Uterus (tissue), 4 donors: ENCODE results near the gene FYN. TPM values are rescaled to one million over a fixed set of nuclear protein-coding genes. Genes with fewer than 3 reads are reported as not detected.

Experiments
- DNase-seq, 2 donors: peaks; one replicate each; pipeline ENCODE4 v3.0.0-alpha.2; 2019 to 2020
- H3K27ac ChIP-seq, 2 donors: fragments of 200-600 bp; sonication (generic); 1 replicate in 1 of 2; 2 replicates in 1 of 2; pipeline ENCODE4 v1.5.1; 2016 to 2018
- H3K27me3 ChIP-seq, 2 donors: fragments of 200-600 bp; sonication (generic); one replicate each; pipeline ENCODE4 v1.5.1; 2018 to 2019; ENCODE audit warnings: control low read depth in 1 of 2
- H3K36me3 ChIP-seq, 2 donors: fragments of 200-600 bp; sonication (generic); one replicate each; pipeline ENCODE4 v1.5.1; 2019; ENCODE audit warnings: control low read depth in 1 of 2
- H3K4me1 ChIP-seq, 2 donors: fragments of 200-600 bp; sonication (generic); one replicate each; pipeline ENCODE4 v1.5.1; 2018 to 2019; ENCODE audit warnings: control low read depth in 1 of 2
- H3K4me3 ChIP-seq, 2 donors: fragments of 200-600 bp; sonication (generic); 1 replicate in 1 of 2; 2 replicates in 1 of 2; pipeline ENCODE4 v1.5.1; 2018 to 2019; ENCODE audit warnings: mild to moderate bottlenecking in 1 of 2
- H3K9me3 ChIP-seq, 2 donors: fragments of 200-600 bp; sonication (generic); one replicate each; pipeline ENCODE4 v1.5.1; 2019; ENCODE audit warnings: control low read depth in 1 of 2
- CTCF ChIP-seq, 4 experiments: fragments of 200-600 bp in 2 of 4; fragments of 450-650 bp in 2 of 4; sonication (generic) in 2 of 4; IDR thresholded peaks; one replicate each; pipeline ENCODE4 v1.5.1; 2016 to 2019; ENCODE audit warnings: antibody characterized with exemption in 4 of 4, mild to moderate bottlenecking in 2 of 4, moderate library complexity in 1 of 4
- POLR2A ChIP-seq, 2 donors: fragments of 450-650 bp; IDR thresholded peaks; one replicate each; pipeline ENCODE4 v1.6.1; 2016; ENCODE audit warnings: antibody characterized with exemption in 2 of 2, mild to moderate bottlenecking in 1 of 2, moderate library complexity in 1 of 2
- intact Hi-C: fragments of 100-400 bp; cut with DNase I; formaldehyde crosslinking; loops from one replicate; pipeline ENCODE4 v1.15.1; 2023; ENCODE audit warnings: low total_unique reads
- total RNA-seq, 4 donors: library from RNA; depleted of rRNA in 3 of 4; stranded (reverse); fragments of >200 nt in 3 of 4; gene quantifications; one replicate each; pipeline versions ENCODE4 v1.1.0 to v1.2.4, GENCODE V29; 2014 to 2023
- donor health status: DM: yes; HTN: yes; CAD: no.

FYN gene
- total RNA-seq, 4 donors from 2014 or later, result 50.7 to 208 (median 135) TPM

- peaks cover 0 to 3% of the 10 kb centered on the region in 2 donors for H3K4me1 ChIP-seq
- intact Hi-C loops, result no loop called here
Observed at GRCh38 chr6:111620169-111620568, 253.1 kb downstream of the FYN start.

GRCh38 chr6:111618407-111618806 is 254.8 kb downstream of the FYN start:
- H3K27me3 ChIP-seq, result no peaks in the 10 kb centered on the region
- TF ChIP-seq POLR2A (IDR thresholded peaks at IDR 0.05) (no peak), CTCF (IDR thresholded peaks at IDR 0.05) (no peak)
- no peaks in the 10 kb centered on the region for H3K4me1 ChIP-seq
- no peaks in the 10 kb centered on the region for H3K36me3 ChIP-seq
- DNase-seq, result no peak
- H3K4me3 ChIP-seq, result no peak overlapping the region
- intact Hi-C loops, result no loop called here
- no peak overlapping the region for H3K27ac ChIP-seq
- H3K9me3 ChIP-seq, result no peaks in the 10 kb centered on the region

More at GRCh38 chr6:111620169-111620568, 253.1 kb downstream of the FYN start:
- Histone ChIP-seq H3K9me3 (no peaks in the 10 kb centered on the region), H3K4me3 (no peak overlapping the region), H3K27ac (no peak overlapping the region), H3K27me3 (no peaks in the 10 kb centered on the region), H3K36me3 (no peaks in the 10 kb centered on the region)
- peak in 1 of 2 donors; percentile 27 for DNase-seq
- TF ChIP-seq CTCF (IDR thresholded peaks at IDR 0.05) (no peak), POLR2A (IDR thresholded peaks at IDR 0.05) (no peak)

- TF ChIP-seq CTCF (IDR thresholded peaks at IDR 0.05), result no peak
- no peak for TF ChIP-seq POLR2A (IDR thresholded peaks at IDR 0.05)
- intact Hi-C loops, result no loop called here
- no peak overlapping the region for H3K27ac ChIP-seq
- peak in 1 of 2 donors; percentile 4 for DNase-seq
- no peaks in the 10 kb centered on the region for H3K9me3 ChIP-seq
- H3K4me1 ChIP-seq, result no peaks in the 10 kb centered on the region
- no peaks in the 10 kb centered on the region for H3K27me3 ChIP-seq
- H3K4me3 ChIP-seq, result no peak overlapping the region
- no peaks in the 10 kb centered on the region for H3K36me3 ChIP-seq
Observed at GRCh38 chr6:111617149-111617548, 256.1 kb downstream of the FYN start.

- Histone ChIP-seq H3K4me3 (no peak overlapping the region), H3K4me1 (no peaks in the 10 kb centered on the region), H3K27ac (no peak overlapping the region), H3K27me3 (no peaks in the 10 kb centered on the region), H3K9me3 (no peaks in the 10 kb centered on the region), H3K36me3 (no peaks in the 10 kb centered on the region)
- DNase-seq, result peak in 1 of 2 donors; percentile 5
- intact Hi-C loops, result no loop called here
- TF ChIP-seq POLR2A (IDR thresholded peaks at IDR 0.05) (no peak), CTCF (IDR thresholded peaks at IDR 0.05) (no peak)
Observed at GRCh38 chr6:111615916-111616612, 257.2 kb downstream of the FYN start.

DNA sequence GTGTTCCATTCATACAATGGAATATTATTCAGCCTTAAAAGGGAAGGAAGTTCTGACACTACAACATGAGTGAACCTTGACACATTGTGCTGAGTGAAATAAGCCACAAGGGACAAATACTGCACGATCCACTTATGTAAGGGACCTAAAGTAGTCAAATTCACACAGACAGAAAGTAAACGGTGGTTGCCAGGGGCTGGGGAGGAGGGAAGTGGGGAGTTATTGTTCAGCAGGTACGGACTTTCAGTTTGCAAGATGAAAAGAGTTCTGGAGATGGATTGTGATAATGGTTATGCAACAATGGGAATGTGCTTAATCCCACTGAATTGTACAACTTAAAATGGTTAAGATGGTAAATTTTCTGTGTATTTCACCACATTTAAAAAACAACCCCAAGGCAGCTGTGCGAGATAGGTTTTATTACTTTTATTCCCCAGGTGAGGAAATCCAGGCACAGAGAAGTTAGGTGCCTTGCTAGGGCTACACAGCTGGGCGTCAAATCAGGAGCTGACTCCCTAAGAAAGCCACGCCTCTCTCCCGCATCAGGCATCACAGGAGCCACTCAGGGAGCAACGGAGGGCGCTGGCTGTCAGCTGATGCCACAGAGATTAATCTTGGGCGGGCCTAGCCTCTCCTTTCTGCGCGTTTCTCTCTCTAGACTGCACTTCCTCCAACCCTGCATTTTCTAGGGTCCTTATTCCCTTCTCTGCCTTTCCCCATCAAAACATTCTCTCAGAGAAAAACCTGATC is 258.2 kb downstream of the FYN start:
- H3K9me3 ChIP-seq, result no peaks in the 10 kb centered on the region
- H3K4me3 ChIP-seq, result no peak overlapping the region
- no peaks in the 10 kb centered on the region for H3K36me3 ChIP-seq
- no peaks in the 10 kb centered on the region for H3K27me3 ChIP-seq
- H3K4me1 ChIP-seq, result no peaks in the 10 kb centered on the region
- peak in 1 of 2 donors; percentile 21 for DNase-seq
- no peak for TF ChIP-seq POLR2A (IDR thresholded peaks at IDR 0.05)
- no peak for TF ChIP-seq CTCF (IDR thresholded peaks at IDR 0.05)
- intact Hi-C loops, result no loop called here
- H3K27ac ChIP-seq, result no peak overlapping the region
